BLaER1 (cell line): ENCODE measurements around the gene PGAP1.

Experiments used
- H3K27ac ChIP-seq: shearing (Covaris generic); formaldehyde crosslinking; 2 replicates; pipeline ENCODE4 v1.8.1; 2022
- H3K27me3 ChIP-seq: shearing (Covaris generic); formaldehyde crosslinking; 2 replicates; pipeline ENCODE4 v1.8.1; 2022
- H3K36me3 ChIP-seq: shearing (Covaris generic); formaldehyde crosslinking; 2 replicates; pipeline ENCODE4 v1.8.1; 2022
- H3K4me1 ChIP-seq: shearing (Covaris generic); formaldehyde crosslinking; 2 replicates; pipeline ENCODE4 v1.8.1; 2022
- H3K4me2 ChIP-seq: shearing (Covaris generic); formaldehyde crosslinking; 2 replicates; pipeline ENCODE4 v1.8.1; 2022
- H3K4me3 ChIP-seq: shearing (Covaris generic); formaldehyde crosslinking; 2 replicates; pipeline ENCODE4 v1.8.1; 2022
- H3K9ac ChIP-seq: shearing (Covaris generic); formaldehyde crosslinking; 2 replicates; pipeline ENCODE4 v1.8.1; 2022
- H3K9me3 ChIP-seq: shearing (Covaris generic); formaldehyde crosslinking; 2 replicates; pipeline ENCODE4 v1.8.1; 2022
- H4K20me1 ChIP-seq: shearing (Covaris generic); formaldehyde crosslinking; 2 replicates; pipeline ENCODE4 v1.8.1; 2022
- Cebpa-rat ChIP-seq: shearing (Covaris generic); IDR thresholded peaks from 2 replicates; pipeline ENCODE4 v1.8.1; 2022

PGAP1 gene

GRCh38 chr2:196853301-196854087 lies 73.0 kb downstream of the PGAP1 start:
- Histone ChIP-seq H3K27me3 (no peaks in the 10 kb centered on the region), H3K4me2 (no peak overlapping the region), H3K4me1 (peaks cover 5% of the 10 kb centered on the region), H3K9me3 (no peaks in the 10 kb centered on the region), H3K4me3 (no peak overlapping the region), H3K9ac (no peak overlapping the region), H3K36me3 (no peaks in the 10 kb centered on the region), H3K27ac (no peak overlapping the region), H4K20me1 (no peaks in the 10 kb centered on the region)
- no peak for TF ChIP-seq Cebpa-rat

DNA sequence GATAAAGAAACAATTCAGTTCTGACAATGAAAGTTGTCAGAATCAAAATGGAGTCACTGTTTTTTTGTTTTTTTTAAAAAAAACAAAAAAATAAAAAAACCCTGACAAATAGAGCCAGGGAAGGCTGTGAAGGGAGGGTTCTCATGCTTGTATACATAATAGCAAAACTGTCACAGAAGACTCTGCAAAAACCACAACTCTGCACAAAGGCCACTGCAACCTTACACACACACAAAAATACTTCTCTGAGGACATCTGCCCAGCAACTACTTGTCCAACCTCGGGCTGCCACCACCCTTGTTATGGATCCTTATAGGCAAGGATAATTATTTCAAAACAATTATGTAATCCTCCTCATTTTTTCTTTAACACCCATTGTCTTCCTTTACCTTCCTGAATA lies 75.4 kb downstream of the PGAP1 start:
- TF ChIP-seq Cebpa-rat, result no peak
- no peak overlapping the region for H3K27ac ChIP-seq
- peaks cover 5% of the 10 kb centered on the region for H3K4me1 ChIP-seq
- no peaks in the 10 kb centered on the region for H3K36me3 ChIP-seq
- no peaks in the 10 kb centered on the region for H3K9me3 ChIP-seq
- no peak overlapping the region for H3K4me3 ChIP-seq
- no peak overlapping the region for H3K9ac ChIP-seq
- H3K27me3 ChIP-seq, result no peaks in the 10 kb centered on the region
- no peaks in the 10 kb centered on the region for H4K20me1 ChIP-seq
- no peak overlapping the region for H3K4me2 ChIP-seq

GRCh38 chr2:196849895-196850294 lies 76.6 kb downstream of the PGAP1 start:
- H3K4me3 ChIP-seq, result no peak overlapping the region
- H4K20me1 ChIP-seq, result no peaks in the 10 kb centered on the region
- peaks cover 5% of the 10 kb centered on the region for H3K4me1 ChIP-seq
- H3K27ac ChIP-seq, result no peak overlapping the region
- no peaks in the 10 kb centered on the region for H3K9me3 ChIP-seq
- H3K36me3 ChIP-seq, result no peaks in the 10 kb centered on the region
- no peak overlapping the region for H3K4me2 ChIP-seq
- no peak for TF ChIP-seq Cebpa-rat
- no peaks in the 10 kb centered on the region for H3K27me3 ChIP-seq
- H3K9ac ChIP-seq, result no peak overlapping the region

DNA sequence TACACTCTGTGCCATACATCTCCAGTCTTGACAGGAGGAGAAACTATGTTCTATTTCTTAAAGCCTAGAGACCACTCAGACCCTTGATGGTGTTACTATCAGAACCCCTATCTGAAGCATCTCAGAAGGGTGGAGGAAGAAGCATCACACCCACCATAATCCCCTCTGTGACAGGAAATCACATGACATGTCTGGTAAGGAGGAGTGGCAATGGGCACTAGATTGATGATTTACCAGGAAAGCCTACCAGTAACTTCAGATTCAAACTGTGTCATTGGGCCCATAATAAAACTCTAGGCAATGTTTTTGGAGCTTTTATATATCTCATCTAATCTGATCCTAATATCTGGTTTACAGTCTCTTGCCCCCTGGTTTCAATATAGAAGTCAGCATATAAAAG lies 80.2 kb downstream of the PGAP1 start:
- Histone ChIP-seq H3K4me3 (no peak overlapping the region), H3K27ac (no peak overlapping the region), H4K20me1 (no peaks in the 10 kb centered on the region), H3K4me2 (no peak overlapping the region), H3K9me3 (no peaks in the 10 kb centered on the region), H3K4me1 (no peaks in the 10 kb centered on the region), H3K9ac (no peak overlapping the region), H3K36me3 (no peaks in the 10 kb centered on the region), H3K27me3 (no peaks in the 10 kb centered on the region)
- TF ChIP-seq Cebpa-rat, result no peak

DNA sequence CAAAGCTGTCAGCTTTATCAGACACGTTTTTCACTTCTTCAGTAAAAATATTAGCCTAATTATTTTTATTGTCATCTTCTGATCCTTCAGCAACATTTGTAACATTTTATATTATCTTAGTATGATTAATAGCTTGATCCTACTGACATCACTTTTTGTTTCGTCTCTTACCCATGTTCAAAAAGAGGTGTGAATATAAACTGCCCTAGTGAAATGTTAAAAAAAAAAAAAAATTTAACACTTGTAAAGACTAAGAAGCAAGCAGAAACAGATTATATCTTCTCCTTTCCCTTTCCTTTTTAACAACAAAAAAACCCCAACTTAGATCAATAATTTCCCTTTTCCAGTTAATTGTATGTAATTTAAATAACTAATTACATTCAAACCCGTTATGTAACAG lies 81.1 kb downstream of the PGAP1 start:
- no peaks in the 10 kb centered on the region; the same call in 1 of the 2 replicates for H3K36me3 ChIP-seq
- H3K9me3 ChIP-seq, result no peaks in the 10 kb centered on the region
- no peak overlapping the region for H3K9ac ChIP-seq
- H3K4me2 ChIP-seq, result no peak overlapping the region
- no peaks in the 10 kb centered on the region for H3K4me1 ChIP-seq
- no peak for TF ChIP-seq Cebpa-rat
- no peaks in the 10 kb centered on the region for H3K27me3 ChIP-seq
- H3K27ac ChIP-seq, result no peak overlapping the region
- H3K4me3 ChIP-seq, result no peak overlapping the region
- H4K20me1 ChIP-seq, result no peaks in the 10 kb centered on the region

DNA sequence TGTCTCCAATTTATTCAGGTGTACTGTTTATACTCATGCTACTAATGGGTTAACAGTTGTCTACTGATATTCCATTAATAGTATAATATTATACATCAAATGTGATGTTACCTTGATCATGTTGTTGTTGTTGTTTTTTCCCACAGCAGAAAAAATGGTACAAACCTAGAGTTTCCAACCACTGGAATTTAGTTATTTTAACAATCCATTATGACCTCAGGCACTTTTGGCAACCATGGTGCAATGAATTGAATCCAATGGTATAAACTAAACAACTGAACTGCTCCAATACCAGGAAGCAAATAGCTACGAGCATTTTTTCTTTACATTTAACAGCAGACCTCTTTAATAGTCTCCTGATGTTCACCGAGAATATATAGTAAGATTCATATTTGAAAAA lies 86.3 kb downstream of the PGAP1 start:
- Histone ChIP-seq H4K20me1 (no peaks in the 10 kb centered on the region), H3K36me3 (no peaks in the 10 kb centered on the region; the same call in 1 of the 2 replicates), H3K4me2 (no peak overlapping the region), H3K4me3 (no peak overlapping the region), H3K27me3 (no peaks in the 10 kb centered on the region), H3K9ac (no peak overlapping the region), H3K4me1 (no peaks in the 10 kb centered on the region), H3K9me3 (no peaks in the 10 kb centered on the region), H3K27ac (no peak overlapping the region)
- no peak for TF ChIP-seq Cebpa-rat

- H3K9me3 ChIP-seq, result no peaks in the 10 kb centered on the region
- no peaks in the 10 kb centered on the region; the same call in 1 of the 2 replicates for H3K36me3 ChIP-seq
- H4K20me1 ChIP-seq, result no peaks in the 10 kb centered on the region
- H3K4me3 ChIP-seq, result no peak overlapping the region
- TF ChIP-seq Cebpa-rat, result no peak
- no peak overlapping the region for H3K27ac ChIP-seq
- H3K4me2 ChIP-seq, result no peak overlapping the region
- H3K27me3 ChIP-seq, result no peaks in the 10 kb centered on the region
- no peak overlapping the region for H3K9ac ChIP-seq
- no peaks in the 10 kb centered on the region for H3K4me1 ChIP-seq
These were observed 86.9 kb downstream of the PGAP1 start for GRCh38 chr2:196839574-196839973.

DNA sequence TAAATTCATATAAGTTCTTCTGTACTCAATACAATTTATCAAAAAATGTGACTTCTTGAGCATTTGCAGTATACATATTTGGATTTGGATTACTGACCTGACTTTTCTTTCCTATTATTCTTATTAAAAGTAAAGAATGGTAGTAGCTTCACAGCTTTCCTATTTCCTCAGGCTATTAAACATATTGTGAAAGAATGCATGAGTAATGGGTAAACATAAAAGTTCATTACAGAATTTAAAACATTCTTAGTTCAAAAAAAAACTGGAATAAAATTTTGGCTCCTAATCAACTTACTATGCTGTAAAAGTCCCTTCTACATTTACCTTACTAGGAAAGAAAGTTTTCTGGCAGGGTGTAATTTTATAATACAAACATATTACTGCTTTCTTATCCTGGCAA lies 90.1 kb downstream of the PGAP1 start:
- Histone ChIP-seq H3K27me3 (no peaks in the 10 kb centered on the region), H3K4me3 (no peak overlapping the region), H4K20me1 (no peaks in the 10 kb centered on the region), H3K36me3 (no peaks in the 10 kb centered on the region; the same call in 1 of the 2 replicates), H3K27ac (no peak overlapping the region), H3K9me3 (no peaks in the 10 kb centered on the region), H3K4me1 (no peaks in the 10 kb centered on the region), H3K9ac (no peak overlapping the region), H3K4me2 (no peak overlapping the region)
- TF ChIP-seq Cebpa-rat, result no peak

GRCh38 chr2:196830701-196831100 lies 95.8 kb downstream of the PGAP1 start:
- Histone ChIP-seq H4K20me1 (no peaks in the 10 kb centered on the region), H3K9ac (no peak overlapping the region), H3K4me3 (no peak overlapping the region), H3K36me3 (no peaks in the 10 kb centered on the region), H3K27ac (no peak overlapping the region), H3K4me1 (no peaks in the 10 kb centered on the region), H3K27me3 (no peaks in the 10 kb centered on the region), H3K4me2 (no peak overlapping the region), H3K9me3 (no peaks in the 10 kb centered on the region)
- TF ChIP-seq Cebpa-rat, result no peak

DNA sequence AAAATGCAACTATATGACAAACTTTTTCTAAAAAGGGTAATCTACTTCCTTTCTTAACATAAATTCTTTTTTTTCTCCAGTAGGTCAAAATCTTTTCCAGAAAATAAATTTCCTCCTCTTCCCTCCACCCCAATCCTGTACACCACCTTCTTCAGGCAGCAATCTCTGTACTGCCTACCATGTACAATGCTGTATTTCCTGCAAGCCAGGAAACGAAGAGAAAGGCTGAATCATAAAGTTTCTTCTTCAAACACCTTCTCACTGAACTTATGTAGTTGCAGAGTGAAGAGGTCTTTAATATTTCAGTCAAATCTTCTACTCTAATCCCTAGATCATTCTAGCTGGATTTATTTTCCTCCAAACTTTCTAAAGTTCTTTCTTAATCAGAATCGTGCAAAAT lies 99.2 kb downstream of the PGAP1 start:
- Histone ChIP-seq H3K36me3 (no peaks in the 10 kb centered on the region), H3K4me2 (no peak overlapping the region), H3K9ac (no peak overlapping the region), H3K27ac (no peak overlapping the region), H3K9me3 (no peaks in the 10 kb centered on the region), H4K20me1 (no peaks in the 10 kb centered on the region), H3K27me3 (no peaks in the 10 kb centered on the region), H3K4me1 (no peaks in the 10 kb centered on the region), H3K4me3 (no peak overlapping the region)
- no peak for TF ChIP-seq Cebpa-rat
